ENCODE measurements around the gene PDE1C.

The PDE1C gene

DNA sequence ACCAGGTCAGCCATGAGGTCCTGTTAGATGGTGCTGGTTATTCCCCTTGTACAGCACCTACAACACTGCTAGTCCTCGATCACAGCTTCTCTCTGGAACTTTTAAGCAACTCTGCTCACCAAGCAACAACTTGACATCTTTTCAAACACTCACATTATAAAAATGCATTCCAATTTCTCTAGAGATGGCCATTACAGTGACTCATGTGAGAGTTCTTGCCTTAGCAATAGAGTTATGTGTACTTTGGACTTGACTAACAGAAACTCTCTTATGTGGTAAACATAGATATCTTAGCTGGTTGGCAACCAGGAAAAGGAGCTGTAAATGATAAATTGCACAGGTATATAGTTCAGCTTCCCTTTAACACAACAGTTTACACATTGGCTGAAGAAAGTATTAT lies 122.2 kb downstream of the PDE1C start:
- H3K9me3 ChIP-seq (ENCODE audit: control insufficient read depth, insufficient read depth, low read length) = peaks cover 7% of the 10 kb centered on the region
- H3K4me1 ChIP-seq (ENCODE audit: insufficient read depth, low read length) = no peaks in the 10 kb centered on the region
- no peak overlapping the region for H3K9ac ChIP-seq (ENCODE audit: low read depth, low read length)
- H3K36me3 ChIP-seq (ENCODE audit: insufficient read depth, low read length) = no peaks in the 10 kb centered on the region

DNA sequence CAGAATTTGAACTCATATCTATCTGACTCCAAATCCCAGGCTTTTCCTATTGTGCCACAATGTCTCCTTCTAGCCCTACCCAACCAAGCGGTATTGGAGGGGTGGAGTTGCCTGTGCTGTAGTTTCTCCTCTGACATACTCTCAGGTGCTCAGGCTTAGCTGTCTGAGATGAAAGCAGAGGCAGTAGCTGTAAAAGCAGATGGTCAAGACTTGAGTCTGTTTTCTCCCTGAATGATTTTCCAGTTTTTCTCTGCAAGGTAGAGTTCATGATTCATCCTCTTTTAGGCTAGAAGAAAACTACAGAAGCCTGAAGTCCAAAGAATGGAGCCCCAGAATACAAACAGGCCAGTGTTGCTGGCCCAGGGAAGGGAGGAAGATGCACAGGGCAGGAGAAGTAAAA lies 130.0 kb downstream of the PDE1C start:
- no peaks in the 10 kb centered on the region for H3K36me3 ChIP-seq (ENCODE audit: insufficient read depth, low read length)

DNA sequence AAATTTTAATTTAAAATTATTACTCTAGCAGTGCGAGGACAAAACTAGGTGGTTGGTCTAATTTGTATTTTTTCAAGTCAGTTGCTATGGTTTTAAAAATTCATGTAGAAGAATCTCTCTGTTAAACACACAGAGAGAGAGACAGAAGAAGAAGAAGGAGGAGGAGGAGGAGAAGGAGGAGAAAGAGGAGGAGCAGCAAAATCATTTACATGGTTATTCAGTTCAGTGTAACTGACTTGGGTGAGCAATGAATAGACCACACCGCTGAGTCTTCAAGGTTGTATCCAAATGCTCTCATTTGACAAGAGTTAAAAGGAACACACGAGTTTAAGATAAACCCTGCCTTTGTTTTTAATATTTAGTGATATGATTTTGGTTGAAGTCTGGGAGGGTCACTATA lies 131.1 kb downstream of the PDE1C start:
- peaks cover under 1% of the 10 kb centered on the region; the same call in 1 of the 2 replicates for H3K9me3 ChIP-seq (ENCODE audit: control insufficient read depth, insufficient read depth, low read length)
- no peak overlapping the region for H3K9ac ChIP-seq (ENCODE audit: low read depth, low read length)
- no peaks in the 10 kb centered on the region for H3K36me3 ChIP-seq (ENCODE audit: insufficient read depth, low read length)
- 0 out of 2 replicates have a peak, but pooled peaks cover 8% of the 10 kb centered on the region for H3K4me1 ChIP-seq (ENCODE audit: insufficient read depth, low read length)

More for the DNA sequence above, 130.0 kb downstream of the PDE1C start:
- H3K9me3 ChIP-seq (ENCODE audit: control insufficient read depth, insufficient read depth, low read length) = peaks cover 4% of the 10 kb centered on the region; the same call in 1 of the 2 replicates
- 0 out of 2 replicates have a peak, but pooled peaks cover 5% of the 10 kb centered on the region for H3K4me1 ChIP-seq (ENCODE audit: insufficient read depth, low read length)
- no peak overlapping the region for H3K9ac ChIP-seq (ENCODE audit: low read depth, low read length)

DNA sequence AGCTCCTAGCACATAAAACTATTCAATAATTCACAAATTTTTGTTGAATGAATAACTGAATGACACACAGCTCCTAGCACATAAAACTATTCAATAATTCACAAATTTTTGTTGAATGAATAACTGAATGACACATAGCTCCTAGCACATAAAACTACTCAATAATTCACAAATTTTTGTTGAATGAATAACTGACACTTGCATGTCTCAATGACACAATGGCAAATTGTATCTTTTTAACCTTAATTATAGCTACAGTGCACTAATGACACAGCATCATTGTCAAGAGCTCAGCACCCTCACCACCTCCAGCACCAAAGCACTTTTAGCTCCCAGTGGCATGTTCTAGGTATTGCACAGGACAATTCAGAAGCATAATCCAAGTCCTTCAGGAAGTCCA lies 131.6 kb downstream of the PDE1C start:
- Histone ChIP-seq H3K9ac (ENCODE audit: low read depth, low read length) (no peak overlapping the region), H3K4me1 (ENCODE audit: insufficient read depth, low read length) (0 out of 2 replicates have a peak, but pooled peaks cover 8% of the 10 kb centered on the region), H3K9me3 (ENCODE audit: control insufficient read depth, insufficient read depth, low read length) (no peaks in the 10 kb centered on the region), H3K36me3 (ENCODE audit: insufficient read depth, low read length) (no peaks in the 10 kb centered on the region)

DNA sequence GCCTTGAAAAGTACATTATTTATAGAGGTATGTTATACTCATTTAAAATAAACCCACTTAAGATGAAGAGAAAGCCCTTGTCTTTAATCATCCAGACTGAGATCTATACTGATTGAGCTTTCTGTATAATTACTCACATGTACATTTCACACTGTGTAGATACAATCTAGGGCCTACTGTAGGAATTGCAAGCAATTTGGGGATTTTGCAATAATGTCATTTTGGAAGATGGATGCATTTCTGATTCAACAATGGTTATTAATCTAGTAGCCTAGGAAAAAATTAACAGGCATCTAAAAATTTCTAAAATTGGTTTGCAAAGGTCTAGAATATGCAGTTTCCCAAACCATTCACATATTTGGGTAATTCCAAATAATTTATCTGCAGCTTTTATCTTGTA lies 132.2 kb downstream of the PDE1C start:
- Histone ChIP-seq H3K9ac (ENCODE audit: low read depth, low read length) (no peak overlapping the region), H3K4me1 (ENCODE audit: insufficient read depth, low read length) (0 out of 2 replicates have a peak, but pooled peaks cover 8% of the 10 kb centered on the region), H3K9me3 (ENCODE audit: control insufficient read depth, insufficient read depth, low read length) (no peaks in the 10 kb centered on the region), H3K36me3 (ENCODE audit: insufficient read depth, low read length) (no peaks in the 10 kb centered on the region)

DNA sequence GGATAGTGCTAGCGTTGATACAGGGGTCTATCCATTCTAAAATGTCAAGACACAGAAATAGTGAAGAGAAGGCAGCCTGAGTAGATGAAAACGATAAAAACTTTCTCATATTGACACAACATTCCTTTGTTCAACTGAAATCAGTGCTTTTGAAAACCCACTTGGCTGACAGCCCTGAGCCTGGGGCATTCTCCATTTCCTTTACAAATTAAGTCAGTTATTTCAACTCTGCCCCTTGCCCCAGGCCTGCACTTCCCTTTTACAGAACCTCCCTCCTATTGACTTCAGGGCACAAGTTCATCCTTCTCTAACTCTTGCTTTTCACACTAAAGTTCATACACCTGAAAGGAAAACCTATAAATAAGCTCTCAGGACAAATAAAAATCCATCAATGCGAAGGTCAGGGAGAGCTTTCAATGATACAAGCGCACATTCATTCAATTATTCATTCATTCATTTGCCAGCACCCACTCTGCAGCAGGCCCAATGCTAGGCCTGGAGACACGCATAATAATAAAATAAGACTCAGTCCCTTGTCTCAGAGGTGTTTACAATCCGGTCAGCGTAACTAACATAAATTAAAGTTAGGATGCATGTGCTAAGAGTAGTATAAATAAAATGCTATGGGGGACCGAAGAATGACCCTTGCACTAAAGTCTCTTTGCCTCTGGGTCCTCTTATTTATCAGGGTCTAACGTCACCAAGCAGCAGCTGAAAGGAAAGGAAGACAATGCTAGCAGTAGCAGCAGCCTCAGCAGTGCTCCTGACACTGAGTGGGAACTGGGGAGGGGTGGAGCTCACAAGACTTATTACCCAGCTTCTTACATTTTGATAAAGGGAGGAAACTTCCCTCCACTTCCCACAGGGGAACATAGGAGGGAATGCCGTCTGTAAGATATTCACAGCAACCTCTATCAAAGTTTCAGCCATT lies 134.8 kb downstream of the PDE1C start:
- H3K36me3 ChIP-seq (ENCODE audit: insufficient read depth, low read length) = no peaks in the 10 kb centered on the region
- H3K9me3 ChIP-seq (ENCODE audit: control insufficient read depth, insufficient read depth, low read length) = no peaks in the 10 kb centered on the region
- H3K4me1 ChIP-seq (ENCODE audit: insufficient read depth, low read length) = 0 out of 2 replicates have a peak, but pooled peaks cover 8% of the 10 kb centered on the region
- no peak overlapping the region for H3K9ac ChIP-seq (ENCODE audit: low read depth, low read length)

DNA sequence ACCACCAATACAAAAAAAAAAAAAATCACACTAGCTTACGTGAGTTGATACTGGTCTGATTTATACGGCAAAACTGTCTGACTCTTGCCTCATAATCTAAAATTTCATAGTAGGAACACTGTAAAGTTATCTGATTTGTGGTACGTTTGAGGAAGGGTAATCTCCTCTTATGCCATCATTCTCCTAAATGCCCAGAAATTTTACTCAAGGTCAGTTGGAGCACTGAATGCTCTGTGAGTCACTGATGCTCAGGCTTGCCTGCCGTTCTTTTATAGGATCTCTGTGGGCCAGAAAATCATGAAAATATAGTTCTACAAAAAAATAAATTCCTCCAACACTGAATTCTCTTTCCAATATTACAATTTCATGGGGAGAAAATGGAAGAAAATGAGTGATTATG lies 135.7 kb downstream of the PDE1C start:
- H3K4me1 ChIP-seq (ENCODE audit: insufficient read depth, low read length) = 0 out of 2 replicates have a peak, but pooled peaks cover 8% of the 10 kb centered on the region
- no peaks in the 10 kb centered on the region for H3K9me3 ChIP-seq (ENCODE audit: control insufficient read depth, insufficient read depth, low read length)
- H3K9ac ChIP-seq (ENCODE audit: low read depth, low read length) = no peak overlapping the region
- H3K36me3 ChIP-seq (ENCODE audit: insufficient read depth, low read length) = no peaks in the 10 kb centered on the region

DNA sequence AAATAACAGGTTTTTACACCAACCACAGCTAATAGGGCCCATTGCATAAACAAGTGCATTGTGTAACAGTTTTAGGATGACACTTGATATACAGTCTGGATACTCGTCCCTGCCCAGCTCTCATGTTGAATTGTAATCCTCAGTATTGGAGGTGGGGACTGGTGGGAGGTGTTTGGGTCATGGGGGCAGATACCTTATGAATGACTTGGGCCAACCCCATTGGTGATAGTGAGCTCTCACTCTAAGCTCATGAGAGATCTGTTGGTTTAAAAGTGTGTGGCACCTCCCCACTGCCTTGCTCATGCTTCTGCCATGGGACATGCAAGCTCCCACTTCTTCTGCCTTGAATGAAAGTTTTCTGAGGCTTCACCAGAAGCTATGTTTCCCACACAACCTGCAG lies 136.7 kb downstream of the PDE1C start:
- no peaks in the 10 kb centered on the region for H3K9me3 ChIP-seq (ENCODE audit: control insufficient read depth, insufficient read depth, low read length)
- H3K36me3 ChIP-seq (ENCODE audit: insufficient read depth, low read length) = no peaks in the 10 kb centered on the region
- no peak overlapping the region for H3K9ac ChIP-seq (ENCODE audit: low read depth, low read length)
- H3K4me1 ChIP-seq (ENCODE audit: insufficient read depth, low read length) = 0 out of 2 replicates have a peak, but pooled peaks cover 8% of the 10 kb centered on the region

DNA sequence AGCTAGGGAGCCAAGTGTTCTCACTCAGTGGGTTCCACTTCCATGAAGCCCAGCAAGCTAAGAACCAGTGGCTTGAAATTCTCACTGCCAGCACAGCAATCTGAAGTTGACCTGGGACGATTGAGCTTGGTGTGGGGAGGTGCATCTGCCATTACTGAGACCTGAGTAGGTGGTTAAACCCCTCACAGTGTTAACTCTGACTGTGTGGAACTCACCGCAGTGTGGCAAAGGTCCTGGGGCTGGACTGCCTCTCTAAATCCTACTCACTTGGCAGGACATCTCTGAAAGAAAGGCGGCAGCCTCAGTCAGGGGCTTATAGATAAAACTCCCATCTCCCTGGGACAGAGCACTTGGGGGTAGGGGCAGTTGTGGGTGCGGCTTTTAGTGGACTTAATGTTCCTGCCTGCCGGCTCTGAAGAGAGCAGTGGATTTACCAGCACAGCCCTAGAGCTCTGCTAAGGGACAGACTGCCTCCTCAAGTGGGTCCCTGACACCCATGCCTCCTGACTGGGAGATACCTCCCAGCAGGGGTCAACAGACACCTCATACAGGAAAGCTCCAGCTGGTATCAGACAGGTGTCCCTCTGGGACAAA lies 143.1 kb downstream of the PDE1C start:
- no peaks in the 10 kb centered on the region for H3K36me3 ChIP-seq (ENCODE audit: insufficient read depth, low read length)
- H3K9me3 ChIP-seq (ENCODE audit: control insufficient read depth, insufficient read depth, low read length) = no peaks in the 10 kb centered on the region
- H3K4me1 ChIP-seq (ENCODE audit: insufficient read depth, low read length) = no peaks in the 10 kb centered on the region
- H3K9ac ChIP-seq (ENCODE audit: low read depth, low read length) = no peak overlapping the region

DNA sequence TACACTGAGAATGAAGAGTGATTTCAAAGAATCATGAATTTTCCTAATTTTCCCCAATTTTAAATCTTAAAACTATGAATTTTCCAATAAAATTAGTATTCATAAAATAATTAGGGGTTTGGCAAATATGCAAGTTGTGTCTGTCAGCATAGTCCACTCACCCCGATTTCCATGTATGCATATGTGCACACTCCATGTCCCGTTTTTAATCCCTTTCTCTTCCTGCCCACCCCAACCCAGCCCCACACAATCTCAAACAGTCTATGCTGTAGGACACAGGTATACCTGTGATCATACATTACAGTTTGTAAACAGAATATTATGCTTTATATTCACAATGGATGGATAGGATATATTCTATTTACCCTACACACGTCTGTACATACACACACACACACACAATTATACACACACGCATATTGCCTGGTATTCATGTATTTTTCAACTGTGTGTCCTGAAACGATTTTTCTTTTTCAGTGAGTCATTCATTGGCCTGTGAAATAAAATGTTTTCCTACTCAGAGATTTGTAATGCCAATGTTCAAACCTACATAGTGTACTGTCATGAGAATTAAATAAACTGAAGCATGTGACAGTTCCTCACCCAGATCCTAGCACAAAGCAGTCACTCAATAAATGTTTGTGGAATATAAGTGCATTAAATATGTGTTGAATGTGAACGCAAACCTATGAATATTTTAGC lies 144.3 kb downstream of the PDE1C start:
- H3K36me3 ChIP-seq (ENCODE audit: insufficient read depth, low read length) = no peaks in the 10 kb centered on the region
- no peaks in the 10 kb centered on the region for H3K4me1 ChIP-seq (ENCODE audit: insufficient read depth, low read length)
- no peaks in the 10 kb centered on the region for H3K9me3 ChIP-seq (ENCODE audit: control insufficient read depth, insufficient read depth, low read length)
- no peak overlapping the region for H3K9ac ChIP-seq (ENCODE audit: low read depth, low read length)

DNA sequence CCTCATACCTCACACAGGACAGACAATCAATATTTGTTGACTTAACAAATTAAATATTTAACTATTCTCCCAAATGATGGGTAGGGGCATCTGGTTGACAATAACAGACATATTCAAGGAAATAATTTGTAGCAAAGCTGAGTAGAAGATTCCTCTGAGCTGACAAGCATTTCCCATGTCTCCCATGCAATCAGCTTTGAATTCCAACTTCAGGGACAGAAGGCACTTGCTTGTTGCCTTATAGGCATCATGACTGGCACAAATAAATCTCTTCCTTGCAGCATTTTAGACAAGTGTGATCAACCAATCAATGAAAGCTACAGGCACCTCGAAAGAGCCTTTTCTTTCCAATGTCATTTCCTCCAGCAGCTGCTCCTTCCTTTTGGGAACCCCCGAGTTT lies 146.0 kb downstream of the PDE1C start:
- Histone ChIP-seq H3K9ac (ENCODE audit: low read depth, low read length) (no peak overlapping the region), H3K36me3 (ENCODE audit: insufficient read depth, low read length) (no peaks in the 10 kb centered on the region), H3K4me1 (ENCODE audit: insufficient read depth, low read length) (no peaks in the 10 kb centered on the region), H3K9me3 (ENCODE audit: control insufficient read depth, insufficient read depth, low read length) (no peaks in the 10 kb centered on the region)

DNA sequence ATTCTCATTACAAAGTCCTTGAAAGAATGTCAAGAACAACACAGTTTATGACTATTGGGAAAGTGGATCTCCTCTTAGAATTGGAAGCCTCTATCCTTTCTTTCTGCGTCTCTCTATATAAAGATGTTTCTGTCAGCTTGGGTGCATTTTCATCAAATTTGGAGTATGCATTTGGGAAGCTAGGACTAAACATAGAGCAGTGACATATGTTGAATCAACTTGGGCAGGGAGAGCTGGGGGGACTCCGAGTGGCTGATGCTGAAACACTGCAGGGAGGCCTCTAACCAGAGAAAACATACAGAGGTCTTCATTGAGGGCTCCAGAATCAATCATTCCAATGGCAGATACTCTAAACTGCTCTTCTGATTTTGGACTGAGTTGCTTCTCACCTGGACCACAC lies 147.4 kb downstream of the PDE1C start:
- H3K9ac ChIP-seq (ENCODE audit: low read depth, low read length) = no peak overlapping the region
- no peaks in the 10 kb centered on the region for H3K4me1 ChIP-seq (ENCODE audit: insufficient read depth, low read length)
- H3K9me3 ChIP-seq (ENCODE audit: control insufficient read depth, insufficient read depth, low read length) = no peaks in the 10 kb centered on the region
- no peaks in the 10 kb centered on the region for H3K36me3 ChIP-seq (ENCODE audit: insufficient read depth, low read length)

DNA sequence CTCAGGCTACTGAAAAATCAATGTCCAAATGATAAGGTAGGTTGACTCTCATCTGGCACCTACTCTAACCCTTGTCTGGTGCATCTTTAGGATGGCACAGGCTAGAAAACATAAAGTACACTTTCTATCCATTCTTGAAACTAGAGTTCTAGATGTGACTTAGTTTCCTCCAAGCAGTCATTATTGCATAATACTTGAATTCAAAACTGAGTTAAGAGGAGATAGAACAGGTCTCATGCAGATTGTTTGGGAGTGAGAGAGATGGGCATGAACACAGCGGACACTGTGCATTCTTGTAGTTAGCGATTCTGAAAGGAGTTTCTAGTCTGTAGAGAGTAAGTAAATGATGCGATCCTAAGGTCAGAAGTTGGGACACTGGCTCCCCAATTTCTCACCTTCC lies 149.2 kb downstream of the PDE1C start:
- Histone ChIP-seq H3K36me3 (ENCODE audit: insufficient read depth, low read length) (no peaks in the 10 kb centered on the region), H3K9me3 (ENCODE audit: control insufficient read depth, insufficient read depth, low read length) (no peaks in the 10 kb centered on the region), H3K9ac (ENCODE audit: low read depth, low read length) (no peak overlapping the region), H3K4me1 (ENCODE audit: insufficient read depth, low read length) (no peaks in the 10 kb centered on the region)

DNA sequence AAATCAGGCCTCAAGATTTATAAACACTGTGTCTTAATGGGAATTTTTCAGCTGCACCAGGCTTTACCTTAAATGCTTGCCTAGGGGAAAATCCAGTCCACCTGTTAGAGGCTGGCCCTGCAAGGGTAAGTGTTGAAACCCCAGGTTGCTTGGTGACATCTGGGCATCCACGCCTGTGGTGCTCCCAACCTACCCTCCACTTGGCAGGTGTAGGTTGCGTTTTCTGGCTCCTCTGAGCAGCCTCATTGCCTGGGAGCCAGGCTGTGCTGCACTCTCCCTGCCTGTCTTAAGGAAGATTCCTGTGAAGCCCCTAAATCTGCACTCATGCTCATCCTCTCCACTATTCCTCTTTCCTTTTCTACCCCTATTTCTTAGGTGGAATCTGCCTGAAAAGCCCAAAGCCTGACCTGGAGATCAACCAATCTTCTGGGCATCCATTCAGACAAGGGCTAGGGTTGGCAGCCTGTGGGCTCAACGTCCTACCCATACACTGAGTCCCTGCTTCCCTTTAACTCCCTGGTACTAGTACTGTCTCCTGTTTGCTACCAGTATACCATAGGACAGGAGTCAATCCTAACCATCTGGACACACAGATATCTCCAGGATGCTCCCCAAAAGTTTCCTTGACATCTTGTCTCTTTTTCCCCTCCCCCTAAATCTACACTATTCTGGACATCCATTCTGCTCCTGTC lies 150.4 kb downstream of the PDE1C start:
- Histone ChIP-seq H3K4me1 (ENCODE audit: insufficient read depth, low read length) (no peaks in the 10 kb centered on the region), H3K9ac (ENCODE audit: low read depth, low read length) (no peak overlapping the region), H3K9me3 (ENCODE audit: control insufficient read depth, insufficient read depth, low read length) (no peaks in the 10 kb centered on the region), H3K36me3 (ENCODE audit: insufficient read depth, low read length) (no peaks in the 10 kb centered on the region)
